Peyer's patch (tissue), 4 donors: ENCODE results near the gene IKZF2. TPM values are rescaled to one million over a fixed set of nuclear protein-coding genes. Genes with fewer than 3 reads are reported as not detected.
"Not testable (repeated sequence)": the region's sequence is repeated elsewhere in the genome, so short reads cannot be mapped to it uniquely, and the experiment has no call there.

ENCODE experiments used
- DNase-seq, 3 donors: peaks; one replicate each; pipeline ENCODE4 v3.0.0-alpha.2; 2017 to 2019
- H3K27ac ChIP-seq, 4 donors: fragments of 200-600 bp; sonication (generic); one replicate each; pipeline ENCODE4 v1.5.1; 2016 to 2019
- H3K27me3 ChIP-seq, 2 donors: fragments of 200-600 bp; sonication (generic); one replicate each; pipeline ENCODE4 v1.5.1; 2019
- H3K36me3 ChIP-seq, 3 donors: fragments of 200-600 bp; sonication (generic); one replicate each; pipeline ENCODE4 v1.5.1; 2016 to 2019
- H3K4me1 ChIP-seq, 4 donors: fragments of 200-600 bp; sonication (generic); one replicate each; pipeline ENCODE4 v1.5.1; 2016 to 2019
- H3K4me3 ChIP-seq, 4 donors: fragments of 200-600 bp; sonication (generic); 1 replicate in 3 of 4; 2 replicates in 1 of 4; pipeline ENCODE4 v1.5.1; 2016 to 2019; ENCODE audit warnings: mild to moderate bottlenecking in 1 of 4
- H3K9me3 ChIP-seq, 4 donors: fragments of 200-600 bp; sonication (generic); one replicate each; pipeline ENCODE4 v1.5.1; 2016 to 2019; ENCODE audit warnings: mild to moderate bottlenecking in 1 of 4
- CTCF ChIP-seq, 6 experiments: fragments of 450-650 bp in 4 of 6; fragments of 200-600 bp in 2 of 6; sonication (generic) in 1 of 6; IDR thresholded peaks; one replicate each; pipeline ENCODE4 v1.5.1; 2017 to 2019; ENCODE audit warnings: antibody characterized with exemption in 6 of 6, mild to moderate bottlenecking in 3 of 6, moderate library complexity in 1 of 6
- POLR2A ChIP-seq, 2 donors: fragments of 450-650 bp; IDR thresholded peaks; one replicate each; pipeline ENCODE4 v1.5.1; 2017; ENCODE audit warnings: antibody characterized with exemption in 2 of 2, mild to moderate bottlenecking in 2 of 2, moderate library complexity in 2 of 2
- total RNA-seq, 4 donors: library from RNA; depleted of rRNA; stranded (reverse); fragments of >200 nt; gene quantifications; one replicate each; pipeline ENCODE4 v1.1.0, GENCODE V29; 2016

The IKZF2 gene
- total RNA-seq, 4 donors from 2014 or later: 4.2 to 8.3 (median 6.1) TPM

- no peak overlapping the region for H3K4me3 ChIP-seq
- no peak for DNase-seq
- H3K4me1 ChIP-seq: no peaks in the 10 kb centered on the region
- no peaks in the 10 kb centered on the region for H3K27me3 ChIP-seq
- H3K36me3 ChIP-seq: no peaks in the 10 kb centered on the region
- no peak overlapping the region for H3K27ac ChIP-seq
- no peaks in the 10 kb centered on the region for H3K9me3 ChIP-seq
- TF ChIP-seq CTCF (IDR thresholded peaks at IDR 0.05) (no peak), POLR2A (IDR thresholded peaks at IDR 0.05) (no peak)
Measured at GRCh38 chr2:213034585-213034984, 116.8 kb downstream of the IKZF2 start.

GRCh38 chr2:213032607-213033006 is 118.8 kb downstream of the IKZF2 start:
- TF ChIP-seq POLR2A (IDR thresholded peaks at IDR 0.05) (no peak), CTCF (IDR thresholded peaks at IDR 0.05) (no peak)
- H3K9me3 ChIP-seq: no peaks in the 10 kb centered on the region
- no peaks in the 10 kb centered on the region for H3K4me1 ChIP-seq
- H3K27ac ChIP-seq: no peak overlapping the region
- no peaks in the 10 kb centered on the region for H3K36me3 ChIP-seq
- no peaks in the 10 kb centered on the region for H3K27me3 ChIP-seq
- DNase-seq: no peak
- H3K4me3 ChIP-seq: no peak overlapping the region

GRCh38 chr2:213022987-213023386 is 128.4 kb downstream of the IKZF2 start:
- H3K27me3 ChIP-seq: no peaks in the 10 kb centered on the region
- H3K4me3 ChIP-seq: no peak overlapping the region
- H3K4me1 ChIP-seq: no peaks in the 10 kb centered on the region
- no peak overlapping the region for H3K27ac ChIP-seq
- H3K36me3 ChIP-seq: no peaks in the 10 kb centered on the region
- DNase-seq: no peak
- no peaks in the 10 kb centered on the region for H3K9me3 ChIP-seq
- TF ChIP-seq CTCF (IDR thresholded peaks at IDR 0.05): no peak

- H3K4me3 ChIP-seq: no peak overlapping the region
- no peaks in the 10 kb centered on the region for H3K36me3 ChIP-seq
- TF ChIP-seq CTCF (IDR thresholded peaks at IDR 0.05) (no peak), POLR2A (IDR thresholded peaks at IDR 0.05) (no peak)
- H3K27ac ChIP-seq: no peak overlapping the region
- no peak for DNase-seq
- H3K27me3 ChIP-seq: no peaks in the 10 kb centered on the region
- H3K4me1 ChIP-seq: no peaks in the 10 kb centered on the region
- H3K9me3 ChIP-seq: no peaks in the 10 kb centered on the region
Measured at GRCh38 chr2:213021971-213022899, 129.2 kb downstream of the IKZF2 start.

GRCh38 chr2:213020913-213021312 is 130.5 kb downstream of the IKZF2 start:
- not testable (repeated sequence) for DNase-seq, H3K27ac ChIP-seq, H3K9me3 ChIP-seq, H3K27me3 ChIP-seq, H3K36me3 ChIP-seq, H3K4me1 ChIP-seq, H3K4me3 ChIP-seq

- no peaks in the 10 kb centered on the region for H3K9me3 ChIP-seq
- no peak overlapping the region for H3K27ac ChIP-seq
- TF ChIP-seq POLR2A (IDR thresholded peaks at IDR 0.05) (no peak), CTCF (IDR thresholded peaks at IDR 0.05) (no peak)
- no peak for DNase-seq
- H3K36me3 ChIP-seq: no peaks in the 10 kb centered on the region
- no peak overlapping the region for H3K4me3 ChIP-seq
- no peaks in the 10 kb centered on the region for H3K27me3 ChIP-seq
- H3K4me1 ChIP-seq: no peaks in the 10 kb centered on the region
Measured at GRCh38 chr2:213020268-213020667, 131.1 kb downstream of the IKZF2 start.
